H9 (cell line): Measurements from ENCODE around the gene KIF26B. TPM values are rescaled to one million over a fixed set of nuclear protein-coding genes. Genes with fewer than 3 reads are reported as not detected.

Experiments used
- DNase-seq: peaks from one replicate; pipeline ENCODE4 v3.0.0-alpha.2; 2017
- H2AFZ ChIP-seq: one replicate; pipeline ENCODE4 v1.6.1; 2013; ENCODE audit warnings: mild to moderate bottlenecking, low read length, control low read depth, moderate library complexity
- H2AK5ac ChIP-seq: 2 replicates; pipeline ENCODE4 v1.6.1; 2013; ENCODE audit warnings: low read length, control low read depth, mixed read lengths; ENCODE audit not compliant: insufficient read length
- H2BK120ac ChIP-seq: one replicate; pipeline ENCODE4 v1.6.1; 2013; ENCODE audit warnings: low read depth, mild to moderate bottlenecking, low read length, control low read depth, inconsistent platforms; ENCODE audit not compliant: poor library complexity, severe bottlenecking
- H2BK12ac ChIP-seq: 2 replicates; pipeline ENCODE4 v1.6.1; 2013; ENCODE audit warnings: low read length, control low read depth, mixed read lengths, low read depth; ENCODE audit not compliant: insufficient read length
- H2BK15ac ChIP-seq: 2 replicates; pipeline ENCODE4 v1.6.1; 2013; ENCODE audit warnings: low read depth, low read length, control low read depth
- H2BK20ac ChIP-seq: one replicate; pipeline ENCODE4 v1.6.1; 2013; ENCODE audit warnings: low read depth, mild to moderate bottlenecking, low read length, control low read depth, inconsistent platforms; ENCODE audit not compliant: poor library complexity, severe bottlenecking
- H2BK5ac ChIP-seq: 2 replicates; pipeline ENCODE4 v1.6.1; 2013; ENCODE audit warnings: low read length, control low read depth, mixed read lengths; ENCODE audit not compliant: insufficient read length
- H3K14ac ChIP-seq: 2 replicates; pipeline ENCODE4 v1.6.1; 2013; ENCODE audit warnings: low read length, control low read depth; ENCODE audit not compliant: insufficient read depth
- H3K18ac ChIP-seq: 2 replicates; pipeline ENCODE4 v1.6.1; 2013; ENCODE audit warnings: low read depth, mild to moderate bottlenecking, mixed read lengths, low read length, control low read depth; ENCODE audit not compliant: insufficient read length
- H3K23ac ChIP-seq: 2 replicates; pipeline ENCODE4 v1.6.1; 2013; ENCODE audit warnings: low read length, control low read depth, mixed read lengths, low read depth; ENCODE audit not compliant: insufficient read length
- H3K23me2 ChIP-seq: 2 replicates; pipeline ENCODE4 v1.6.1; 2013; ENCODE audit warnings: low read depth, mild to moderate bottlenecking, mixed read lengths, low read length, control low read depth; ENCODE audit not compliant: insufficient read length, poor library complexity, severe bottlenecking
- H3K27ac ChIP-seq: 2 replicates; pipeline ENCODE4 v1.5.1; 2013; ENCODE audit warnings: low read length, control low read depth, mixed read lengths, low read depth; ENCODE audit not compliant: insufficient read length
- H3K27me3 ChIP-seq: 2 replicates; pipeline ENCODE4 v1.6.1; 2013; ENCODE audit warnings: low read length, control low read depth, inconsistent platforms; ENCODE audit not compliant: insufficient read depth
- H3K4ac ChIP-seq: 2 replicates; pipeline ENCODE4 v1.6.1; 2013; ENCODE audit warnings: low read depth, mild to moderate bottlenecking, control low read depth, inconsistent platforms, low read length, moderate library complexity
- H3K4me1 ChIP-seq: 2 replicates; pipeline ENCODE4 v1.6.1; 2013; ENCODE audit warnings: low read length, control low read depth, inconsistent platforms; ENCODE audit not compliant: insufficient read depth
- H3K4me2 ChIP-seq: 2 replicates; pipeline ENCODE4 v1.6.1; 2013; ENCODE audit warnings: low read length, control low read depth, mixed read lengths; ENCODE audit not compliant: insufficient read length, insufficient read depth
- H3K56ac ChIP-seq: 2 replicates; pipeline ENCODE4 v1.6.1; 2013; ENCODE audit warnings: low read depth, mild to moderate bottlenecking, mixed read lengths, low read length, control low read depth; ENCODE audit not compliant: insufficient read length
- H3K79me1 ChIP-seq: 2 replicates; pipeline ENCODE4 v1.6.1; 2013; ENCODE audit warnings: low read depth, mild to moderate bottlenecking, moderate library complexity, low read length, control low read depth, inconsistent platforms; ENCODE audit not compliant: insufficient read depth, poor library complexity, severe bottlenecking
- H3K79me2 ChIP-seq: 2 replicates; pipeline ENCODE4 v1.6.1; 2013; ENCODE audit warnings: low read length, control low read depth, inconsistent platforms; ENCODE audit not compliant: insufficient read depth
- H3K9ac ChIP-seq: 2 replicates; pipeline ENCODE4 v1.6.1; 2013; ENCODE audit warnings: low read length, control low read depth, mixed read lengths; ENCODE audit not compliant: insufficient read length; ENCODE audit errors: extremely low read depth
- H3K9me3 ChIP-seq: one replicate; pipeline ENCODE4 v1.6.1; 2013; ENCODE audit warnings: low read depth, low read length, inconsistent platforms; ENCODE audit not compliant: control insufficient read depth
- H3T11ph ChIP-seq: one replicate; pipeline ENCODE4 v1.6.1; 2013; ENCODE audit warnings: mild to moderate bottlenecking, low read length, control low read depth, inconsistent platforms
- H4K20me1 ChIP-seq: one replicate; pipeline ENCODE4 v1.6.1; 2013; ENCODE audit not compliant: control insufficient read depth, insufficient read length, insufficient read depth
- H4K5ac ChIP-seq: 2 replicates; pipeline ENCODE4 v1.6.1; 2013; ENCODE audit warnings: low read depth, mild to moderate bottlenecking, mixed read lengths, low read length, control low read depth; ENCODE audit not compliant: insufficient read length
- H4K8ac ChIP-seq: replicated peaks from 2 replicates; pipeline ENCODE4 v1.6.1; 2013; ENCODE audit warnings: low read length, control low read depth, mixed read lengths, low read depth; ENCODE audit not compliant: insufficient read length
- H4K91ac ChIP-seq: 2 replicates; pipeline ENCODE4 v1.6.1; 2013; ENCODE audit warnings: low read depth, mild to moderate bottlenecking, moderate library complexity, mixed read lengths, low read length, control low read depth; ENCODE audit not compliant: insufficient read length
- H3K27ac Mint-ChIP-seq, 3 experiments: 2 replicates in 2 of 3; 3 replicates in 1 of 3; pipeline ENCODE4 v1.8.0; 2020 to 2021; ENCODE audit warnings: mixed read lengths in 3 of 3, mild to moderate bottlenecking in 1 of 3, moderate library complexity in 1 of 3
- H3K27me3 Mint-ChIP-seq: 2 replicates; pipeline ENCODE4 v1.8.0; 2021; ENCODE audit warnings: low read depth, mild to moderate bottlenecking, moderate library complexity, mixed read lengths
- H3K36me3 Mint-ChIP-seq, 3 experiments: 2 replicates in 2 of 3; 3 replicates in 1 of 3; pipeline ENCODE4 v1.8.0; 2020 to 2021; ENCODE audit warnings: low read depth in 3 of 3, mixed read lengths in 3 of 3; ENCODE audit not compliant: insufficient read depth in 1 of 3
- H3K4me1 Mint-ChIP-seq, 2 experiments: 2 replicates each; pipeline ENCODE4 v1.8.0; 2020; ENCODE audit warnings: mixed read lengths in 2 of 2
- H3K4me3 Mint-ChIP-seq, 2 experiments: 2 replicates in 1 of 2; 3 replicates in 1 of 2; pipeline ENCODE4 v1.8.0; 2020 to 2021; ENCODE audit warnings: mild to moderate bottlenecking in 2 of 2, mixed read lengths in 2 of 2, moderate library complexity in 1 of 2
- H3K9me3 Mint-ChIP-seq, 2 experiments: 2 replicates in 1 of 2; 3 replicates in 1 of 2; pipeline ENCODE4 v1.8.0; 2020; ENCODE audit warnings: mild to moderate bottlenecking in 2 of 2, mixed read lengths in 2 of 2, moderate library complexity in 1 of 2
- WGBS: extraction: QIAGEN DNeasy Blood & Tissue Kit; methylation state at CpG from one replicate; pipeline ENCODE4 v1.1.7; 2013; ENCODE audit warnings: missing lambda C conversion rate, low lambda C conversion rate, mixed read lengths; ENCODE audit not compliant: insufficient read length; ENCODE audit errors: extremely low coverage; 5-methylcytosine and 5-hydroxymethylcytosine counted together
- total RNA-seq: library from RNA; stranded (reverse); gene quantifications from 2 replicates; pipeline ENCODE4 v1.2.1, GENCODE V29; 2021
- TF ChIP-seq, protein P1 (sequence below): fragments of 200-600 bp; sonication (generic); conservative IDR thresholded peaks from 3 replicates; pipeline ENCODE4 v1.8.0; 2021; ENCODE audit warnings: antibody characterized with exemption, mild to moderate bottlenecking

The KIF26B gene
- total RNA-seq, 1 experiment from 2014 or later = 0.13 TPM

DNA sequence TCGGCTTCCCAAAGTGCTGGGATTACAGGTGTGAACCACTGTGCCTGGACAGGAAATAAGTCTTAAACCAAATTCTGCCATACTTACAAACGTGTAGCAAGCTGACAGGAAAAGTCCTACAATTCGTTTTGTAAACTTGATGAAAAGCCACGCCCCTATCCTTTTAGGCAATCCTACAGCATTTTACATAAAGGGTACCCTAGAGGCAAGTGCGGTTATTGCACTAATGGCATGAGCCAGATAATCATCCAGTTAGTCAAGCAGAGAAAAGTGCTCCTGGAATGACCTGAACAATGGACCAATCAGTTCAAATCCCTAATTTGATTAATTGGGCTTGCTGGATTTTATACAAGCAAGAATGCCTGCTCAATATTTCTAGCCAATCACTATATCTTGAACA is 338.2 kb downstream of the KIF26B start:
- Histone ChIP-seq H2BK12ac (no peak overlapping the region), H3K4me2 (no peak overlapping the region), H3T11ph (no peak overlapping the region), H3K4ac (no peak overlapping the region), H3K79me1 (no peaks in the 10 kb centered on the region), H2BK20ac (no peak overlapping the region), H2BK5ac (no peak overlapping the region), H3K27ac (no peak overlapping the region), H4K8ac (no peak overlapping the region), H3K56ac (no peak overlapping the region), H4K20me1 (no peaks in the 10 kb centered on the region), H3K18ac (no peak overlapping the region), H3K4me1 (peaks cover 2% of the 10 kb centered on the region; the same call in 1 of the 2 replicates), H3K79me2 (no peaks in the 10 kb centered on the region), H2AK5ac (no peak overlapping the region), H3K23ac (no peak overlapping the region), H3K27me3 (no peaks in the 10 kb centered on the region), H3K9me3 (no peaks in the 10 kb centered on the region), H2AFZ (no peak overlapping the region), H2BK120ac (no peak overlapping the region), H4K5ac (no peak overlapping the region), H3K23me2 (no peaks in the 10 kb centered on the region), H2BK15ac (no peak overlapping the region), H4K91ac (no peak overlapping the region), H3K9ac (no peak overlapping the region), H3K14ac (no peak overlapping the region)
- Mint-ChIP-seq H3K36me3 (peaks cover 0 to 4% (median 3%) of the 10 kb centered on the region in 3 experiments; a peak in 3 of 7 replicates), H3K4me3 (no peak overlapping the region), H3K27me3 (peaks cover 15% of the 10 kb centered on the region), H3K9me3 (peaks cover 16 to 17% of the 10 kb centered on the region in 2 experiments), H3K27ac (no peak overlapping the region), H3K4me1 (peaks cover 17 to 20% of the 10 kb centered on the region in 2 experiments)
- no peak for DNase-seq
- no CpG with 5 or more reads among the region's 5 CpGs for WGBS
- TF ChIP-seq, protein P1, sequence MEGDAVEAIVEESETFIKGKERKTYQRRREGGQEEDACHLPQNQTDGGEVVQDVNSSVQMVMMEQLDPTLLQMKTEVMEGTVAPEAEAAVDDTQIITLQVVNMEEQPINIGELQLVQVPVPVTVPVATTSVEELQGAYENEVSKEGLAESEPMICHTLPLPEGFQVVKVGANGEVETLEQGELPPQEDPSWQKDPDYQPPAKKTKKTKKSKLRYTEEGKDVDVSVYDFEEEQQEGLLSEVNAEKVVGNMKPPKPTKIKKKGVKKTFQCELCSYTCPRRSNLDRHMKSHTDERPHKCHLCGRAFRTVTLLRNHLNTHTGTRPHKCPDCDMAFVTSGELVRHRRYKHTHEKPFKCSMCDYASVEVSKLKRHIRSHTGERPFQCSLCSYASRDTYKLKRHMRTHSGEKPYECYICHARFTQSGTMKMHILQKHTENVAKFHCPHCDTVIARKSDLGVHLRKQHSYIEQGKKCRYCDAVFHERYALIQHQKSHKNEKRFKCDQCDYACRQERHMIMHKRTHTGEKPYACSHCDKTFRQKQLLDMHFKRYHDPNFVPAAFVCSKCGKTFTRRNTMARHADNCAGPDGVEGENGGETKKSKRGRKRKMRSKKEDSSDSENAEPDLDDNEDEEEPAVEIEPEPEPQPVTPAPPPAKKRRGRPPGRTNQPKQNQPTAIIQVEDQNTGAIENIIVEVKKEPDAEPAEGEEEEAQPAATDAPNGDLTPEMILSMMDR = peak; percentile 58
